HL-60/S4 treated with retinoic acid at 250 ng/mL for 4 days and 3 days (cell line): ENCODE measurements around the gene UBE2V1.
"Not testable (repeated sequence)": the region's sequence is repeated elsewhere in the genome, so short reads cannot be mapped to it uniquely, and the experiment has no call there.

Experiments used
- in situ Hi-C: fragments of 300-500 bp; cut with MboI; formaldehyde crosslinking; loops from 2 replicates; pipeline ENCODE4 v1.7.0; 2022; ENCODE audit warnings: low sequenced_read_pairs

Gene UBE2V1

DNA sequence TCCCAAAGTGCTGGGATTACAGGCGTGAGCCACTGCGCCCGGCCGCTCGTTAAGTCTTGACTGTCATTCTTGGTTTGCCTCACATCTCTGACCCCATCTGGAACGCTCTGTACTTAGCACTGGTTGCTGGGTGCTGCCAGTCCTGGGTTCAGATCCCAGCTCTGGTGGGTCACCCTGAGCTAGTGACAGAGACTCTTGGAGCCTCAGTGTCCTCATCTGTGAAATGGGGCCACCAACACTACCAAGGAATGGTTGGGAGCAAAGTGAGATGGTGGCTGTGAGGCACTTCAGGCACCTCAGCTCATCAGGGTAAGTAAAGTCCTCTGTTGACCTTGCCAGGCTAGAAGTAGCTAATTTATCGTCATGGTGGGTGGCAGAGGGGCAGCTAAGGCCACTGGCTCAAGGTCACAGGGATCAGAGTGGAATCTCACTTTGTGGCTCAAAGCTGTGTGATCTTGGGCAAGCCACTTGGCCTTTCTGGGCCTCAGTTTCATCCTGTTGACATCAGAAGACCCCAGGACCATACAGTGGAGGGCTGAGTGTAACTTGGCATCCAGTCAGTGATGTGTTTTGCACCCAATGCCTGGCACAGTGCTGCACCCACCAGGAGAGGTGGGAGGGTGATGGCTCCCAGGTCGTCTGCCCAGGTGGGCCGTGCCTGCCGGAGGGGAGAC lies 46.7 kb downstream of the UBE2V1 start:
- in situ Hi-C loops: loop anchor here (5.0 kb wide), 1 partner anchor 84 kb away; the partner anchor contains the start of gene SNAI1

DNA sequence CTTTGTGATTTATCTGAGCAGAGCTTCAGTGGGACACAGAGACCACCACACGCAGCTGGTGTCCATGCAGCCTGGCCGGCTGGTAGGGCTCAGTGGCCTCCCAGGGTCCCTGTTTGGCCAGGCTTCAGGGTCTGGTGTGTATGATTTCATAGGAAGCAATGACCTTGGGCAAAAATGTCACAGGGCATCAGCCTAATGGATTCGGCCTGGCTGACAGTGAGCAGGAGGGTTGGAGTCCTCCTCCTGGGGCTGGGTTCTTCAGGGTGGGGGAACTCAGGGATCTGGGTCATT lies 47.7 kb downstream of the UBE2V1 start:
- in situ Hi-C loops: loop anchor here (5.0 kb wide), 1 partner anchor 83 kb away; the partner anchor contains the start of gene SNAI1

DNA sequence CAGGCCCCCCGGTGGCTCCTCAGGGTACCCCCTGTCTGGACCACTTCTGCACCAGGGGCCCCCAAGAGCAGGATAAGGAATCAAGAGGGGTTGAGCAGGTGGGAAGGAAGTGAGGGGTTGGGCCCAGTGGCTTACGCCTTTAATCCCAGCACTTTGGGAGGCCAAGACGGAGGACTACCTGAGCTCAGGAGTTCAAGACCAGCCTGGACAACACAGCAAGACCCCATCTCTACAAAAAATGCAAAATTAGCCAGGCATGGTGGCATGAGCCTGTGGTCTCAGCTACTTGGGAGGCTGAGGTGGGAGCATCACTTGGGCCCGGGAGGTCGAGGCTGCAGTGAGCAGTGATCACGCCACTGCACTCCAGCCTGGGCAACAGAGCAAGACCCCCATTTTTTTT lies 49.2 kb downstream of the UBE2V1 start:
- in situ Hi-C loops: not testable (repeated sequence)

DNA sequence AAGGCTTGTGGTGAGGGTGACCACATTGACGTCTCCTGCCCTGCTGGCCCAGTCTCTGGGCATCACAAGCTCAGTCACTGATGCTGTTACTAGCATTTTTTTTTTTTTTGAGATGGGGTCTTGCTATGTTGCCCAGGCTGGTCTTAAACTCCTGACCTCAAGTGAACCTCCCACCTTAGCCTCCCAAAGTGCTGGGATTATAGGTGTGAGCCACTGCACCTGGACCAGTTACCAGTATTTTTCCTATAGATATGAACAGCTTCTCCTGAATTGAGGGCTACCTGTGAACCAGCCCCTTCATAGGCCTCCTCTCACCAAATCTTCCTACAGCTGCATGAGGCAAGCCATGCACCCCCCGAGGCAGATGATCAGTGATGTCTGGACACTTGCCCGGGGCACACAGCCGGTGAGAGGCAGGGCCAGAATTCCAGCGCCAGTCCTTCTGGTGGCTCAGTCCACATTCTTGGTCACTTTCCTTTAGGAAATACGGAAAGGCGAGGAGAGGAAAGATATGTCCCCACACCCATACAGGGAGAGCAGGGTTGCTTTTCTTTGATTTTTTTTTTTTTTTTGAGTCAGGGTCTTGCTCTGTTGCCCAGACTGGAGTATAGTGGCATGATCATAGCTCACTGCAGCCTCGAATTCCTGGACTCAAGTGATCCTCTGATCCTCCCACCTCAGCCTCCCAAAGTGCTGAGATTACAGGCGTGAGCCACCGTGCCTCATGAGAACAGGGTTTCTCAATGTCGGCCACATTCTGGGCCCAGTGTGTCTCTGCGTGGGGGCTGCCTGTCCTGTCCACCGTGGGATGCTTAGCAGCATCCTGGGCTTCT lies 50.7 kb downstream of the UBE2V1 start:
- in situ Hi-C loops: no loop called here

DNA sequence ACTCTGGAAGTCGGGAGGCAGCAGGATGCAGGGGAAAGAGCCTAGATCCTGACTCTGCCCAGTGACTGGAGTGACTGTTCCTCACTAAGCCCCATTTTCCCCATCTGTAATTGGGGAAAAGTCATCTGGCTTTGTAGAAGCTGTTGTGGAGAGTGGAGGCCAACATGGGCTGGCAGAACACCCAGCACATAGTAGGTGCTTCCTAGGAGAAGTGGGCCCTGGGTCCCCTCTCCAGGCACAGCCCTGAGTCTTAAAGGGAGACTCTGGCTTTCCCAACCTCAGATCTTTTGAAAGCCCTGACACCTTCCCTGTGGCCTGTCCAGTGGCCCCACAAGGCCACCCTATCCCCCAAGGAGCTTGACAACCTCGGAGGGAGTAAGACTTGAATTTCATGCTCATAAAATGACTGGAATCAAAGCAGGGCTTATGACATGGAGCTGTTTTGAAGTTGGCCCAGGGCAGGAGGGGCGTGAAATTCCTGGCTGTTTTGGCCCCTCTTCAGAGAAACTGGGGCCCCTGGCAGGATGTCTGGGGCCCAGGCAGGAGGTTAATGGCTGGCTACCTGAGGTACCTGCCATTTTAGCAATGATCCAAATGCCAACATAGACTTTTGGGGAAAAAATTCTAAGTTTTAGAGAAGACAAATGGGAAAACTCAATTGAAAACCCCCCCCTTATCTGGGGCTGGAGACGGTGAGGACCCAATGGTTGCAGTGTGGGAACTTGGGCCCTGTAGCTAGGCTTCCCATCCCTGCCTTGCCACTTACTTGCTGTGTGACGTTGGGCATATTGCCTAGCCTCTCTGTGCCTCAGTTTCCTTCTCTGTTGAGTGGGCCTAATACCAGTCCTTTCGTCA lies 51.6 kb downstream of the UBE2V1 start:
- in situ Hi-C loops: no loop called here

DNA sequence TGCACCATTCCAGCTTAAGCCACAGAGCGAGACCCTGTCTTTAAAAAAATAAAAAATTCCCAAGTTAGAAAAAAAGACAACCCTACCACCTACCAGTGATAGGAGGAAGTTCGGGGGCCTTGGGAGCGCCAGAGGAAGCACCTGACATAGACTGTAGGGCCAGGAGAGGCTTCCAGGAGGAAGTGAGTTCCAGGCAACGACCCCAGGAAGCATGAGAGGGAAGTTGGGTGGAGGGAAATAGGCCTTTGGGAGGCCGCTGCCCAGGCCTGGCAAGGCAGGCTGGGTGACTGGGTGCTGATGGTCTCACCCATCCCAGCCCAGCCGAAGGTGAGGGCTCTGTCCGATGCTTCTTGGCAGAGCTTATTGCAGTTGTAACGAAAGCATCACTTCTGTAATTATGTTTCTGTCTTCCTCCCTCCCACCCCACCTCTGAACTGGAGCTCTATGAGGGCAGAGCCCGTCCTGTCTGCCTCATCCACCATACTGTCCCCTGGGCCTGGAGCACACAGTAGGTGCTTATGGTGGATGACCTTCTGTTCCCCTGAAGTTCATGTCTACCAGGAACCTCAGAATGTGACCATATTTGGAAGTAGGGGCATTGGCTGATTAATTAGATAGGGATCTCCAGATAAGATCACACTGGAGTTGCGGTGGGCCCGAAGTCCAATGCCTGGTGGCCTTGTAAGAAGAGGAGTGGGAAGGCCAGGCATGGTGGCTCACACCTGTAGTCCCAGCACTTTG lies 54.1 kb downstream of the UBE2V1 start:
- in situ Hi-C loops: no loop called here

DNA sequence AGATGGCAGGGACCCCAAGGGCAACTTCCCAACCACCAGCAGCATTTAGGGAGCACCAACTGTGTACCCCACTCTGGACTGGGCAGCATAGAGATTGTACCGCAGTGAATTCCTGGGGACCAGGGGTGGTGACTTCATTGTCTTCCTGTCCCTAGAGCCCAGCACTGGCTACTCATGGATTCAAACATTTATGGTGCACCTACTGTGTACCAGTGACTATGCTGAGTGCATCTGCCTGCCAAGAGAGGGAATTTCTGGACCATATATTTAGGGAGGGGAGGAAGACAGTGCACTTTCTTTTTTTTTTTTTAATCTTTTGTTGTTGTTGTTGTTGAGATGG lies 55.3 kb downstream of the UBE2V1 start:
- in situ Hi-C loops: no loop called here

DNA sequence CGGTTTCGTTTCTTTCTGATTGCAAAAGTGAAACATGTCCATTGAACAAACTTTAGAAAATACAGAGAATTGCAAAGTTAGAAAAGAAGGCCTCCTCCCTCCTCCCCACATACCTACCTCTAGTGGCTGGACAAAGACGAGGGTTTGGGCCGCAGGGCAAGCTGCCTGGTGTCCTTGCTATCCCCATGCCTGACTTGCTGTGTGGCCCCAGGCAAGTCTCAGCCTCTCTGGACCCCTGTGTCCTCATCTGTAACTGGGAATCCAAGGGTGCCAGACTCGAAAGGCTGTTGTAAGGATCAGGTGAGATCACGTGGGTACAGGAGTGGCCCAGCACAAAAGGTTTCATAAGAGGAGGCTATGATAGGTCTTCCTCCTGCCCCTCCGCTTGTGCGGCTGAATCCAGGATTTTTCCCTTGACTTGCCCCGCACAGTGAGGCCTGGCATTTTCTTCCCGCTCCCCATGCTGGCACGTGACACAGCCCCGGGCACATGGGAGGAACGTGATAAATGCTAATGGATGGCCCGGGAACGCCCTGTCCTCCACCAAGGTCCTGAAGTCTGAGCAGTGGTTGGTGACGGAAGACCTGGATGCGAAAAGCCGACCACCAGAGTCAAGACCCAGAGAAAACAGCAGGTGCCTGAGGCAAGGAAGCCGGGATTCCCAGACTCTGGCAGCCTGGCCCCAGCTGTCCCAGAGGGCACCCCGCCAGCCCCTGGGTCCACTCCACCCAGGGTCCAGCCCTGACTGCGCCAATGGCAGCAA lies 55.8 kb downstream of the UBE2V1 start:
- in situ Hi-C loops: no loop called here

DNA sequence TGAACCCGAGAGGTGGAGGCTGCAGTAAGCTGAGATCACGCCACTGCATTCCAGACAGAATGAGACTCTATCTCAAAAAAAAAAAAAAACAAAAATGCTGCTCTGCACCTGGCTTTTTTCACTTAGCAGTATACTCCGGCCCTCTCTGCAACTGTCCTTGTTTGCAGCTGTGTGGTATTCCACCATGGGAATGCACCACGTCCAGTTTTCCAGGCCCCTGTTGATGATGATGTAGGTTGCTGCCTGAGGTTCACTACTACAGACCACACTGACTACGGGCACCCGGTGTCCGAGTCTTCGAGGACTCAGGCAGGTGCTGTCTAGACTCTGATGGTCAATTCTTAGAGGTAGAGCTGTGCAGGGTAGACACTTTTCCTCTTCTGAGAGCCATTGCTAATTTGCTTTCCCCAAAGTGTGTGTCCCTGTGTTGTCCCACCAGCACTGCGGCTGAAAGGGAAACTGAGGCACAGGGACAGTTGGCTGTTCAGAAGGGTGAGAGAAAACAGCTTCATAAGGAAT lies 56.5 kb downstream of the UBE2V1 start:
- in situ Hi-C loops: no loop called here

DNA sequence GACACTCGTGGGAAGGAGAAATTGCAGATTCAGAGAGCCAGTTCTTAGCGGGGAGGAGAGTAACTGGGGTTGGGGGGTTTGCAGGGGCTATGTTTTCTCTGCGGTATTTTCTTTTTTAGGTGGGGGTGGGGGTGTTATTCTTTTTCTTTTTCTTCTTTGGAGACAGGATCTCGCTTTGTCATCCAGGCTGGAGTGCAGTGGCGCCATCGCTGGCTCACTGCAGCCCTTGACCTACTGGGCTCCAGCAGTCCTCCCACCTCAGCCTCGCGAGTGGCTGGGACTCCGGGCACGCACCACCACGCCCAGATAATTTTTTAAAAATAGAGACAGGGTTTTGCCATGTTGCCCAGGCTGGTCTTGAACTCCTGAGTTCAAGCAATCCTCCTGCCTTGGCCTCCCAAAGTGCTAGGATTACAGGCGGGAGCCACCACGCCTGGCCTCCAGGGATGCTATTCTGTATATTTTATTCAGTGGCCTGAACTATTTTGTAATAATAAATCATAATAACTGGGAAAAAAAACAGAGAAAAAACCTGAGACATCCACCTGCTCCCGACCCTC lies 57.3 kb downstream of the UBE2V1 start:
- in situ Hi-C loops: no loop called here

DNA sequence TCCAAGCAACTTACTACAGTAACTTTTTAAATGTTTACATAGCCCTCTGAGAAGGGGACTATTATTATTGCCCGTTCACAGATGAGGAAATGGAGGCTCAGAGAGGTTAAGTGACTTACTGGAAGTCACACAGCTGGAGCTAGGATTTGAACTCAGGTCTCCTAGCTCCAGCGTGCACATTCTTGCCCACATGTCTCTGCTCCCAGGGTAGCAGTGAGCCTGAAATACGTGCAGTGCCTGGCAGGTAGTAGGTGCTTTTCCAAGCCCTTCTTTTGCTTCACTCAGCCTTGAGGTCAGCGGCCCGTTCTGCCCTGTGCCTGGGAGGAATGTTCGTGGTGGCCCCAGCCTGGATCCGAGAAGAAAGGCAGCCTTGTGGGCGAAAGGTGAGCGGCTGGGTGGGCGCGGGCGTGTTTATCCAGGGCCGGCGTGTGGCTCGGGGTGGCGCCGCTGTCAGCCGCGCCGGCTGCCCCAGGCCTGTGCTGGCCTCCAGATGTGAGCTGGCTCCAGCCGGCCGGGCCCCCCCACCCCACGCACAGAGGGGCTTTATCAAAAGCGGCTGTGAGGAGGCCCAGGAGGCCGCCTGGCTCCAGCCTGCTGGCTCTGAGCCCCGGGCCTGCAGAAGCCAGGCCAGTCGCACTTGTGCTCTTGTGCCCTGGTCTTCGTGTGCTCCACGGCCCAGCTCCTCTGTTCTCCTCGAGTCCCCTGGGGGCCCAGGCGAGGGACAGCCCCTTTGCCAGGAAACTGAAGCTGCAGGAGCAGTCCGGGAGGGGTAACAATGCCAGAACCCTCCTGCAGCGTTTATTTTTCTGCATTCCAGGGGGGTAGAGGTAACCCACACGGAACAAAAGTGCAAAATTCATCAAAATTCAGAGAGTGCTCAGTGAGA lies 58.1 kb downstream of the UBE2V1 start:
- in situ Hi-C loops: no loop called here

DNA sequence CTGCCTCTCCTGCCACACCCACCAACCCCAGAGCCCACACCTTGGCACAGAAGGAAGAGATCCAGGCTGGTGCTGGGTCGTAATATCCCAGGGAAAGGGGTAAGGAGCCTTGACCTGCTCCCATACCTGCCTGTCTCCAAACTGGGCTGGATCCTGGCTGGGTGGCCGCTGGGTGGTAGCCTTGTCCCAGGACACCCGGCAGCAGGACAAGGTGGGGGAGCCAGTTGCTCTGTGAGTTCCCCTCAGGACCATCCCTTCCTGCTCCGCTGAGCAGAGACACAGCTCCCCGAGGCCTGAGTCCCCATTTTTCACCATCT lies 58.8 kb downstream of the UBE2V1 start:
- in situ Hi-C loops: no loop called here

DNA sequence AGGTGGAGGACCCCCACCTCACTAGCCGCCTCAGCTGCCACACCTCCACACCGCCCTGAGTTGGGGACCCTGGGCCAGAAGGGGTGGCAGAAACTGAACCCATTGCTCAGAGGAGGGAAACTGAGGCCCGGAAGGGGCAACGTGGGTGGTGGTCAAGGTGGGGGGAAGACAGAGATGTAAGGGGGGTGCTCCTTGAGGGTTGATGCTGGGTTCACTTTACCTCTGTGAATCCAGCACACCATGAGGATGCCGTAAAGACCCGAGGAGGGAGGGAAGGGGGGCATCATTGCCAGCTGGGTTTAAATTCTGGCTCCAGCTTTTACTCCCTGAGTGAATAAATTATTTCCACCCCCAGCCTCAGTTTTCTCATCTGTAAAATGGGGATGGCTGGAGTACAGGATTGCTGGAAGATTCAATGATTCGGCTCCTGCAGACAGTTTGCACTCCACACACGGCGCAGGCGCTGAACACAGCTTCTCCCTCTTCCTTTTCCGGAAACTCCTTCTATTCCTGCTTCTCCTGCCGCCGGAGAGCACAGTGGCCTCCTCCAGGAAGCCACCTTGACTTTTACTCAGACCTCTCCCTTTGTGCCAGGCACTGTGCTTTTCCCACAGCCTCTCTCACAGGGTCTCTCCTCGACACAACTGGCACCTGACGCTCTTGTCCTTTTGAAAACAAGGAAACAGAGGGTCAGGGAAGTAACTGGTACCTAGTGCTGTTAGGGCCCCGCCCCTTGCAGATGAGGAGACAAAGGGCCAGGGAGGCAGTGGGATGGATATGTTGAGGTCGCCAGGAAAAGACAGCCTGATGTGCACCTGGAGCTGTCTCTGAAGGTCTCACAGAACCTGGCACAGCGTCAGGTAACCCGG lies 59.4 kb downstream of the UBE2V1 start:
- in situ Hi-C loops: no loop called here

DNA sequence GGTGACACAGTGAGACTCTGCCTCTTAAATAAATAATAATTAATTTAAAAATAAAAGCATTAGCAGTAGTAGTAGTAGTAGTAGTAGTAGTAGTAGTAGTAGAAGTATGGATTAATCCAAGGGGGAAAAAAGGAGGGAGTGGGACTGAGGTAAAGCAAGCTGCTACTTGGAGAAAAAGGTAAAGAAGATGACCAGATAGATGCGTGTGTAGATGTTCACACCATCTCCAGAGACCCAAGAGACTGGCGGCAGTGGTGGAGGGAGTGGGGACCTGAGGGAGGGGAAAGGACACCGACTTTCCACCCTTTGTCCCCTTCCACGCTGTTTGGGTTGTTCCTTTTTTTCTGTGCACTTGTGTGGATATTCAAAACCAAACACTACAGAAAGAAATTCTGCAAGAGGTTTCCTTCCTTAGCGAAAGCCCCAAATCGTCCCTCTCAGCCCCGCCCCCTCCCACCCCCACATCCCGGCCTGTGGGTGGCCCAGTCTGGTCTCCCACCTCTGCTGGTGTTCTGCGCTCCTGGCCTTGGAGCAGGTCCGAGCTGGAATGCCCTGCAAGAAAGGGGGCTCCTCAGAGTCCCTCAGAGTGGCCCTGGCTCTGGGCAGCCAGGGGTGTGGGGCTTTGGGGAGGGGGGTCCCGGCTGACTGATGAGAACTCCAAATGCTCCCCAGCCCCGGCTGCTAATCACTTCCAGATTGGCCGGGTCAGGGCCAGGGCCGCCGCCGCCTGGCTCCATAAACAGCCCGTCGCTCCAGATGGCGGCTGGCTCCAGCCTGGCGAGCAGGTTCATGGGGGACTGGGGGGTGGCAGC lies 60.2 kb downstream of the UBE2V1 start:
- in situ Hi-C loops: no loop called here

DNA sequence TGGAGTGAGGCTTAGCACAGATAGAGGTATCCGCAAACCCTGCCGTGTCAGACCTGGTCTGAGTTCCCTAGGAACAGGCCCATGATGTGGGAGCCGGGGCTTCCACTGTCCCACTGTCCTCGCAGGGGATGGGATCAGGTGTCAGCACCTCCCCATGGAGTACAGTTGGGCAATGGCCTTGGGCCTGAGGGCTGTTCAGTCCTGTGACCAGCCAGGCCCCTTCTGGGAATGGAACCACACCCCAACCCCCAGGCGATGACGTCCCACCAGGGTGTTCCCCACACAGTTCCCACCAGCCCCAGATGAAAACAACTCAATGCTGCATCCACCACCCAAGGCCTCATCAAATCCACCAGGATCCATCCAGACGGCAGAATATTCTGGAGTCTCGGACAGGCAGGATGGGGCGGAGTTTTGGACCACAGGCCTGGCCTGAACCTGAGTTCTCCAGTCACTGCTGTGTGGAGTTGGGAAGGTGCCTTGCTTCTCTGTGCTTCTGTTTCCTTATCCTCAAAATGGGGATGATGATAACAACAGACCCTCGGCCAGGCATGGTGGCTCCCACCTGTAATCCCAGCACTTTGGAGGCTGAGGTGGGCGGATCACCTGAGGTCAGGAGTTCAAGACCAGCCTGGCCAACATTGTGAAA lies 62.2 kb downstream of the UBE2V1 start:
- in situ Hi-C loops: no loop called here

DNA sequence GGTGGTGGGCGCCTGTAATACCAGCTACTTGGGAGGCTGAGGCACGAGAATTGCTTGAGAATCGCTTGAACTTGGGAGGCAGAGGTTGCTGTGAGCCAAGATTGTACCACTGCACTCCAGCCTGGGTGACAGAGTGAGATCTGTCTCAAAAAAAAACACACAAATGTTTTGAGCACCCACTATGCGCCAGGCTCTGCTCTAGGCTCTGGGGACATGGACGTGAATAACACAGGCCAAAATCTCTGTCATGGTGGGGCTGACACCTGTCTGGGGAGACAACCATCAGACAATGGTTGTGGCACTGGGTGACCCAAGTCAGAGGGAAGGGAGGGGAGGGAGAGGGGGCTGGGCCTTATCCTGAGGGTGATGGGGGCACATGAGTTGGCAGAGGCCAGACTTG lies 62.7 kb downstream of the UBE2V1 start:
- in situ Hi-C loops: no loop called here
